Measurements from ENCODE around the gene SLC12A9.

The SLC12A9 gene

DNA sequence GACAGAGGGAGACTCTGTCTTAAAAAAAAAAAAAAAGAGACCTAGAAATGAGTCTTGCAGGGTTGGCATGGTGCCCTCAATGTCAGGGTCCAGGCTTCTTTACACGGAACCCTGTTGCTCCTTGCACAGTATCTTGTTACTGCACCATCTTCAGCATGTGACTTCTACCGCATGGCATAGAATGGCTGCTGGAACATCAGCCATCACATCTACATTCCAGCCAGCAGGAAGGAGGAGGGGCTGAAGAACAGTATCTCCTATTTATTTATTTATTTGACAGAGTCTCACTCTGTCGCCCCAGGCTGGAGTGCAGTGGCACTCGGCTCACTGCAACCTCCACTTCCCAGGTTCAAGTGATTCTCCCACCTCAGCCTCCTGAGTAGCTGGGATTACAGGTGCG is 46.9 kb downstream of the SLC12A9 start:
- no peak for DNase-seq
- no peak for ATAC-seq (ENCODE audit: insufficient read depth, low read depth)
- Histone ChIP-seq H3K79me2 (ENCODE audit: insufficient read depth, low read length) (no peaks in the 10 kb centered on the region), H3K9me3 (ENCODE audit: insufficient read depth, low read length, severe bottlenecking) (no peaks in the 10 kb centered on the region), H3K27me3 (ENCODE audit: insufficient read depth, low read length, poor library complexity) (peaks cover 5% of the 10 kb centered on the region), H4K20me1 (ENCODE audit: insufficient read depth, low read length) (no peaks in the 10 kb centered on the region), H3K4me1 (ENCODE audit: insufficient read depth, low read length) (no peaks in the 10 kb centered on the region), H3K9ac (ENCODE audit: low read depth, low read length) (no peak overlapping the region), H3K36me3 (ENCODE audit: insufficient read depth, low read length) (no peaks in the 10 kb centered on the region), H3K4me3 (ENCODE audit: low read depth in 1 of 2, low read length in 2 of 2) (no peak overlapping the region), H3K4me2 (ENCODE audit: insufficient read depth, low read length) (no peak overlapping the region), H3K27ac (ENCODE audit: low read length) (no peak overlapping the region), H2AFZ (ENCODE audit: low read depth, low read length) (no peak overlapping the region)
- TF ChIP-seq EZH2 (IDR thresholded peaks at IDR 0.05; ENCODE audit: borderline replicate concordance, low read depth, low read length, severe bottlenecking): no peak
- TF ChIP-seq, protein P1, sequence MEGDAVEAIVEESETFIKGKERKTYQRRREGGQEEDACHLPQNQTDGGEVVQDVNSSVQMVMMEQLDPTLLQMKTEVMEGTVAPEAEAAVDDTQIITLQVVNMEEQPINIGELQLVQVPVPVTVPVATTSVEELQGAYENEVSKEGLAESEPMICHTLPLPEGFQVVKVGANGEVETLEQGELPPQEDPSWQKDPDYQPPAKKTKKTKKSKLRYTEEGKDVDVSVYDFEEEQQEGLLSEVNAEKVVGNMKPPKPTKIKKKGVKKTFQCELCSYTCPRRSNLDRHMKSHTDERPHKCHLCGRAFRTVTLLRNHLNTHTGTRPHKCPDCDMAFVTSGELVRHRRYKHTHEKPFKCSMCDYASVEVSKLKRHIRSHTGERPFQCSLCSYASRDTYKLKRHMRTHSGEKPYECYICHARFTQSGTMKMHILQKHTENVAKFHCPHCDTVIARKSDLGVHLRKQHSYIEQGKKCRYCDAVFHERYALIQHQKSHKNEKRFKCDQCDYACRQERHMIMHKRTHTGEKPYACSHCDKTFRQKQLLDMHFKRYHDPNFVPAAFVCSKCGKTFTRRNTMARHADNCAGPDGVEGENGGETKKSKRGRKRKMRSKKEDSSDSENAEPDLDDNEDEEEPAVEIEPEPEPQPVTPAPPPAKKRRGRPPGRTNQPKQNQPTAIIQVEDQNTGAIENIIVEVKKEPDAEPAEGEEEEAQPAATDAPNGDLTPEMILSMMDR (IDR thresholded peaks at IDR 0.05; ENCODE audit: borderline replicate concordance, extremely low read depth, low read length, poor library complexity, severe bottlenecking): no peak

DNA sequence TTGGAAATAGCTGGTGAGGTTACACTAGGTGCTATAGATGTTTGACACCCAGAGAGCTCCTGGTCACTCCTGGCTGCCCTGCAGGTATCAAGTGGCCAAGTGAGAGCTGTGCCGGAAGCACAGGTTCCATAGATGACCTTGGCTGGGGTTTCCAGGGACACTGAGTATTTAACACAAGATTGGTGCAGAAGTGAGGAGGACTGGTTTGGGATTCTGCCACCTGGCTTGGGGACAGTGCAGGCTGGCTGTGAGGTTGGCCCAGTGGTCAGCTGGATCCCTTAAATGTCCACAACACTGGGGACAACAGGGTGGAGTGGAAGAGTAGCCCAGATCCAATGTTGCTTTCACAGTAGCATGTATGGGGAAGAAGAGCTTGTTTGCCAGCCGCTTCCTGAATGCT is 48.5 kb downstream of the SLC12A9 start:
- Histone ChIP-seq H4K20me1 (ENCODE audit: insufficient read depth, low read length) (no peaks in the 10 kb centered on the region), H3K9ac (ENCODE audit: low read depth, low read length) (no peak overlapping the region), H3K4me2 (ENCODE audit: insufficient read depth, low read length) (no peak overlapping the region), H2AFZ (ENCODE audit: low read depth, low read length) (no peak overlapping the region), H3K27ac (ENCODE audit: low read length) (no peak overlapping the region), H3K4me3 (ENCODE audit: low read depth in 1 of 2, low read length in 2 of 2) (no peak overlapping the region), H3K9me3 (ENCODE audit: insufficient read depth, low read length, severe bottlenecking) (no peaks in the 10 kb centered on the region), H3K79me2 (ENCODE audit: insufficient read depth, low read length) (no peaks in the 10 kb centered on the region), H3K4me1 (ENCODE audit: insufficient read depth, low read length) (no peaks in the 10 kb centered on the region), H3K36me3 (ENCODE audit: insufficient read depth, low read length) (no peaks in the 10 kb centered on the region), H3K27me3 (ENCODE audit: insufficient read depth, low read length, poor library complexity) (peaks cover 5% of the 10 kb centered on the region)
- ATAC-seq (ENCODE audit: insufficient read depth, low read depth) (no peak), DNase-seq (no peak)
- TF ChIP-seq, protein P1 (IDR thresholded peaks at IDR 0.05; ENCODE audit: borderline replicate concordance, extremely low read depth, low read length, poor library complexity, severe bottlenecking): no peak
- no peak for TF ChIP-seq EZH2 (IDR thresholded peaks at IDR 0.05; ENCODE audit: borderline replicate concordance, low read depth, low read length, severe bottlenecking)

DNA sequence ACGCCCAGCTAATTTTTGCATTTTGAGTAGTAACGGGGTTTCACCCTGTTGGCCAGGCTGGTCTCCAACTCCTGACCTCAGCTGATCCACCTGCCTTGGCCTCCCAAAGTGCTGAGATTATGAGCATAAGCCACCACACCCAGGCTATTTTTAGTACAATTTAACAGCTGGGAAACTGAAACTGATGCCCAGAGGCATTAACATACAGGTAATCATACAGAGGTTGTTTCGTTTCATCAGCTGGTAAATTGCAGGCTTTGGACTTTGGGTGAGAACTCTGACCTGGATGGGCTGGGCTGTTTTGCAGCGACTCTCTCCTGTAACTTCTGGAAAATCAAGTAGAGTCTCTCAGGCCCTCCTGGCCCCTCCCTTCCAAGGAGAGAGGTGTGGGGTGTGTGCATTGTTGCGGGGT is 49.4 kb downstream of the SLC12A9 start:
- TF ChIP-seq, protein P1 (IDR thresholded peaks at IDR 0.05; ENCODE audit: borderline replicate concordance, extremely low read depth, low read length, poor library complexity, severe bottlenecking): no peak
- no peak for TF ChIP-seq EZH2 (IDR thresholded peaks at IDR 0.05; ENCODE audit: borderline replicate concordance, low read depth, low read length, severe bottlenecking)
- no peak overlapping the region for H3K27ac ChIP-seq (ENCODE audit: low read length)
- no peak overlapping the region for H3K4me2 ChIP-seq (ENCODE audit: insufficient read depth, low read length)
- no peak overlapping the region for H3K4me3 ChIP-seq (ENCODE audit: low read depth in 1 of 2, low read length in 2 of 2)
- H3K4me1 ChIP-seq (ENCODE audit: insufficient read depth, low read length): no peaks in the 10 kb centered on the region
- no peaks in the 10 kb centered on the region for H4K20me1 ChIP-seq (ENCODE audit: insufficient read depth, low read length)
- no peak for DNase-seq
- H3K27me3 ChIP-seq (ENCODE audit: insufficient read depth, low read length, poor library complexity): peaks cover 5% of the 10 kb centered on the region
- no peak overlapping the region for H2AFZ ChIP-seq (ENCODE audit: low read depth, low read length)
- no peak overlapping the region for H3K9ac ChIP-seq (ENCODE audit: low read depth, low read length)
- no peaks in the 10 kb centered on the region for H3K79me2 ChIP-seq (ENCODE audit: insufficient read depth, low read length)
- H3K36me3 ChIP-seq (ENCODE audit: insufficient read depth, low read length): no peaks in the 10 kb centered on the region
- H3K9me3 ChIP-seq (ENCODE audit: insufficient read depth, low read length, severe bottlenecking): no peaks in the 10 kb centered on the region
- no peak for ATAC-seq (ENCODE audit: insufficient read depth, low read depth)

DNA sequence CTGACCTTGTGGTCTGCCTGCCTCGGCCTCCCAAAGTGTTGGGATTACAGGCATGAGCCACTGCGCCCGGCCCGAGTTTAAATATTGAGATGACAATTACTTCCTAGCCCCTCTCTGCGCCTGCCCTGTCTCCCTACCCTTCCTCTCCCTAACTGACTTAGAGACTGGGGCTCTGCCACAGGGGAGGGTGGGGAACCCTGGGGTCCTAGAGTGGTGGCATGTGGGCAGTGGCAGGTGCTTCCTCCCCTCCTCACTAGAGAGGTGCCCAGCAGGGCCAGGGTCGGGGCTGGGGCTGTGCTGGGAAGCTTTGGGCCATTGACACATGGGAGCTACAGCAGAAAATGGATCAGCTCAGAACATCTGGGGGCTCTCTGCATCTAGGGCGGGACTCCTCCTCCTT is 50.1 kb downstream of the SLC12A9 start:
- no peak overlapping the region for H3K4me3 ChIP-seq (ENCODE audit: low read depth in 1 of 2, low read length in 2 of 2)
- no peak overlapping the region for H3K4me2 ChIP-seq (ENCODE audit: insufficient read depth, low read length)
- no peaks in the 10 kb centered on the region for H3K4me1 ChIP-seq (ENCODE audit: insufficient read depth, low read length)
- H3K9ac ChIP-seq (ENCODE audit: low read depth, low read length): no peak overlapping the region
- ATAC-seq (ENCODE audit: insufficient read depth, low read depth): no peak
- TF ChIP-seq EZH2 (IDR thresholded peaks at IDR 0.05; ENCODE audit: borderline replicate concordance, low read depth, low read length, severe bottlenecking): no peak
- TF ChIP-seq, protein P1 (IDR thresholded peaks at IDR 0.05; ENCODE audit: borderline replicate concordance, extremely low read depth, low read length, poor library complexity, severe bottlenecking): no peak
- H4K20me1 ChIP-seq (ENCODE audit: insufficient read depth, low read length): no peaks in the 10 kb centered on the region
- no peaks in the 10 kb centered on the region for H3K79me2 ChIP-seq (ENCODE audit: insufficient read depth, low read length)
- no peaks in the 10 kb centered on the region for H3K36me3 ChIP-seq (ENCODE audit: insufficient read depth, low read length)
- no peaks in the 10 kb centered on the region for H3K9me3 ChIP-seq (ENCODE audit: insufficient read depth, low read length, severe bottlenecking)
- no peak overlapping the region for H3K27ac ChIP-seq (ENCODE audit: low read length)
- H2AFZ ChIP-seq (ENCODE audit: low read depth, low read length): no peak overlapping the region
- H3K27me3 ChIP-seq (ENCODE audit: insufficient read depth, low read length, poor library complexity): peaks cover 5% of the 10 kb centered on the region
- DNase-seq: no peak

Data from DND-41 (cell line).